Measurements from ENCODE around the gene FAM200A.
"Not testable (repeated sequence)": the region's sequence is repeated elsewhere in the genome, so short reads cannot be mapped to it uniquely, and the experiment has no call there.

FAM200A gene

GRCh38 chr7:99504281-99504602, 47.7 kb downstream of the FAM200A start:
- DNase-seq (ENCODE audit: low spot score): no peak

- not testable (repeated sequence) for DNase-seq (ENCODE audit: low spot score)
Measured at GRCh38 chr7:99501236-99501635, 50.7 kb downstream of the FAM200A start.

- DNase-seq (ENCODE audit: low spot score): no peak
Measured at GRCh38 chr7:99500637-99501009, 51.3 kb downstream of the FAM200A start.

- DNase-seq (ENCODE audit: low spot score): peak; percentile 94
Measured at GRCh38 chr7:99499721-99500636, 51.9 kb downstream of the FAM200A start, which contains the start of gene ZNF394. TSS of gene ZNF394 (minus strand) at chr7:99500281. CDS start at chr7:99500093, 188 bp downstream.

GRCh38 chr7:99499371-99499720, 52.6 kb downstream of the FAM200A start:
- DNase-seq (ENCODE audit: low spot score): no peak

GRCh38 chr7:99498546-99498944, 53.4 kb downstream of the FAM200A start:
- no peak for DNase-seq (ENCODE audit: low spot score)

GRCh38 chr7:99497766-99498545, 54.0 kb downstream of the FAM200A start:
- DNase-seq (ENCODE audit: low spot score): no peak
